NK-92 (cell line): ENCODE results near the gene TRIB2.

Experiments
- DNase-seq: peaks from one replicate; lab custom pipeline; 2025; ENCODE audit not compliant: unreplicated experiment; lab: John Stamatoyannopoulos, UW

TRIB2 gene

DNA sequence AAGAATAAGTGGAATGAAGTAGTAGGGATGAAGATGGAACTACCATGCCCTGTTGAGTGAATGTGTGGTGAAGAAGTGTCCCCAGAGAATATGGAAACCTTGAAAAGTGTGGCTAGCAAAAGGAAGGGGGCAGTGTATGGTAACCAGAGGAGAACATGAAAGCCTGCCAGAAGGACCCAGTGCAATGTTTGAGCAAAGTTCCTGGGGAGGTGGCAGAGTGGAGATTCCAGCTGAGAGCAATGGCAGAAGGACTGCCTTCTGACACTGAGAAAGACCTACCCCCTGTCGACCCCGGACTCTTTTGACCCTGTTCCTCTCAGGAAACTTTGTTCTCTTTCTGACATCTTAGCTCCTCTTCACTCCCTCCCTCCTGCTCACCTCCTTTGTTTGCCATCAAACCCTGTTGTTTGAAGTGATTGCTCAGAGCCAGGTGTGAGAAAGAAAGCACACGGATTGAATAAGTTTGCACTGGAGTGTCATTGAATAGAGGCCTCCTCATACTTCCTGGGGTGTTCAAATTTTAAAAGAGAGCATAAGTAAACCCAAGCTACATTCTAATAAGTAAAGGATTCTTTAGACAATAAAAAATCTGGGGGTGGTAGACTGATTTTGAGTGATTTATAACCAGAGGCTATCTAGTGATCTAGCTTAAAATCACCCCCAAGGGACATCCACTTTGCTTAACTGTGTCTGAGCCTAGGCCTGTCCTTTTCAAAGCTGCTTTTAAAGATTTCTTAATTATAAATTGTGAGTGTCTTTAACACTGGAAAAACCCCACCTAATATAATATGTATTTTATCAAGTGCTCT lies 57.1 kb downstream of the TRIB2 start:
- no peak for DNase-seq

DNA sequence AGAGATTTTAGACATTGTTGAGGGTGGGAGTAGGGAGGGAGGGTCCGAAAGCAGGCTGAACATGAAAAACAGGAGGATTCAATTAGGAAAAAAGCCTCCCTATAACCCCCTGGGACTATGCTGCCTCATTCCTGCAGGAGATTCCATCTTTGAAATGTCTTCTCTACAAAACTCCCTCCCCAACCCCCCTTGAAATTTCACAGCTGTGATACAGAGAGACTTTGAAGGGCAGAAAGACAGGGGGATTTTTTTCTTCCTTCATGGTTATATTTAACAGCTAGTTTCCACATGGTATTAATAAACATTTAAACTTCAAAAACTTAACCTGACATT lies 57.6 kb downstream of the TRIB2 start:
- DNase-seq, result no peak

- no peak for DNase-seq
Measured at GRCh38 chr2:12776521-12776961, 59.8 kb downstream of the TRIB2 start.

DNA sequence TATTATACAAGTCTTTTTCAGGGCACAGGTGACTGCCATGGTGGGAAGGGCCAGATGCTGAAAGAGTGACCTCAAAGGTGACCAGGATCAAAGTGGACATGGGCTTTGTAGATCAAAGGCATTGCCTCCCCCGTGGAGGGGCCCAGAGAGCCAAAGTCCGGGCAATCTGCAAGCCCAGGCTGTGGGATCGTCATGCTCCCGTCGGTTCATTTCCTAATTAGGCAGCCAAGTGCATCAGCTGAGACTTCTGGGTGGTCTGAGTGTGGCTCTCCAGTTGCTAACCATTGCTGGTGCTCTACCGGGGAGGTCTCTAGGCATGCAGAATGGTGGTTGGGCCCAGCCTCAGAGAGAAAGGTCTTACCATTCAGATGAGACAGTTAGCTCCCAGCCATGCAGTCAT lies 61.6 kb downstream of the TRIB2 start:
- DNase-seq, result no peak

DNA sequence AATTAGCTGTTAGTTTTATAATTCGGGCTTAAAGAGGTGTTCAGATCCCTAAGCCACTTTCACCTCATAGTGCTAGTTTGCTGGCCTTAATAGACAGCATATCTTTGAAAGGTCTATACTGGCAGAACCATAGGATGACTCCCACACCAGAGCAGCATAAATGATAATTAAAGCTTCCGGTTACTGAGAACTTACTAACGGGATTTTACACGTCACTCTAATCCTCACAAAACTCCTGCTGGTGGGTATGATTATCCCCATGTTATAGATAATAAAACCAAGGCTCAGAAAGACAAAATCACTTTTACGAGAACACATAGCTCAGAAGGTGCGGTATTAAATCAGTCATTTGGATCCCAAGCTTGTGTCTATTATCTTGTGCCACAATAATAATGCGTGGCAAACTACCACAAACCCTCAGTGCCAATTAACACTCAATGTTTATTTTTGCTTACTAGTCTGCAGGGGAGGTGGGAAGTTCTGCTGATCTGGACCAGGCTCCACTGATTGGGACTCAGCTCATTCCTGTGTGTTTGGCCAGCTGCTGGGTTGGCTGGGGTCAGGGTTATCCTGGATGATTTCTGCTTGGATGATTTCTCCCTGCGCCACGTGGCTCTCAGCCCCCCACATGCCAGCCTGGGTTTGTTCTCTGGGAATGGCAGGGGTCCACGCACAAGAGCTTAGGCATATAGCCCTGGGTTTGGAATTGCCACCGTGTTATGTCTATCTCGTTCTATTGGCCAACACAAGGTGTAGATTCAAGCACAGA lies 62.3 kb downstream of the TRIB2 start:
- no peak for DNase-seq

- no peak for DNase-seq
Measured at GRCh38 chr2:12781329-12781728, 64.6 kb downstream of the TRIB2 start.

DNA sequence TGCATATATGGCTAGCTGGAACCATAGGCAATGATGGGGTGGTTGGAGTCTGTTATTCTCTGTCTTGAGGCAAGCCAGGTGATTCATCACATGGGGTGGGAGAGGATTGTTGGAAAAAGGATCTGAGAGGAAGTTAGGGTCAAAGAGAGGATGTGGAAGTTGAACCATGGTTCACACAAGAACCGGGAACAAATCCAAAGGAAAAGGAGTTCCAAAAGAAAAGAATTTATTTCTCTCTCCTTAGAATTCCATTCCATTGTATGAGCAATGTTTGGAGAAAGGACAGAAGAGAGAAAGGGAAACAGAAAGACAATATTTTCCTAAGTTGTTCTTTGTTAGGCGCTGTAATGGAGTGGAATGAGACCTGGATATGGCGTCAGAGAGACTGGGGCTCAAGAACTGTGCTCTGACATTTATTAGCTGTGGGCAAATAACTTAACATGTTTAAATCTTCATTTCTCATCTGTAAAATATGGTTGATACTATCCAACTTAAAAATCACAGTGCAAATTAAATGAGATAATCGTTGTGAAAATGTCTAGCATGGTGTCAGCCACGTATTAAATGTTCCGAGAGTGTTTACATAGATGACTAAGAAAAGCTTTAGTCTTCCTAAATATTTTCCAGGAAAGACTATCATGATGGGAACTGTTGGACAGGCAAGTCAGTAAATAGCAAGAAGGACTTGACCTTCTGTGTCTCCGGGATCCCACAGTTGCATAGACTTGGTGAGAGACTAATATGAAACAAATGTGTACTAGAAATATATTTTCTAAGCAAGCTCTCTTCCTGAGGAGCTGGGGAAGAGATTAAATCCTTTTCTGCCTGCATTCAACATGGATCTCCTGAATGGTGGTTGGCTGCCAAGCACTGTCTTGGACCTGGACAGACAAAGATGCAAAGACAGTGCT lies 71.4 kb downstream of the TRIB2 start:
- DNase-seq, result no peak

DNA sequence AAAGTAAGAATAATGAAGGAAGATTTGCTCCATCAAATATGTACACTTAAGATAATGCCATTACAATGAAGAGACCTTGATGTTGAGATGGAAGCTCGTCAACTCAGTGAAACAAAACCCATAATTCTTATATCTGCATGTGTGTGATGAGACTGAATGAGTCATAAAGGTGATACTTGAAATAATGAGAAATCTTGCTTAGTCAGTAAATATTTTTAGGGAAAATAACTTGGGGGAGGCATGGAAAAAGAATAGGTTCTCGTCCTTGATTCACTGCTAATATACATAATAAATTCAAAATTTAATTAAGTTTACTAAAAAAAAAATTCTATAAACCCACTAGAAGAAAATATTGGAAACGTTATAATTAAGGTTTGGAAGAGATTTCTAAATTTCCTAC lies 75.2 kb downstream of the TRIB2 start:
- no peak for DNase-seq
